ENCODE data around the gene SGCE. TPM values are rescaled to one million over a fixed set of nuclear protein-coding genes. Genes with fewer than 3 reads are reported as not detected.

The SGCE gene
- total and polyA plus RNA-seq, 9 of the 15 experiments (the other 6 are each of a cell fraction or from before 2014, with no cell fraction given), result 0.09 to 0.46 (median 0.28) TPM; not detected in 5

DNA sequence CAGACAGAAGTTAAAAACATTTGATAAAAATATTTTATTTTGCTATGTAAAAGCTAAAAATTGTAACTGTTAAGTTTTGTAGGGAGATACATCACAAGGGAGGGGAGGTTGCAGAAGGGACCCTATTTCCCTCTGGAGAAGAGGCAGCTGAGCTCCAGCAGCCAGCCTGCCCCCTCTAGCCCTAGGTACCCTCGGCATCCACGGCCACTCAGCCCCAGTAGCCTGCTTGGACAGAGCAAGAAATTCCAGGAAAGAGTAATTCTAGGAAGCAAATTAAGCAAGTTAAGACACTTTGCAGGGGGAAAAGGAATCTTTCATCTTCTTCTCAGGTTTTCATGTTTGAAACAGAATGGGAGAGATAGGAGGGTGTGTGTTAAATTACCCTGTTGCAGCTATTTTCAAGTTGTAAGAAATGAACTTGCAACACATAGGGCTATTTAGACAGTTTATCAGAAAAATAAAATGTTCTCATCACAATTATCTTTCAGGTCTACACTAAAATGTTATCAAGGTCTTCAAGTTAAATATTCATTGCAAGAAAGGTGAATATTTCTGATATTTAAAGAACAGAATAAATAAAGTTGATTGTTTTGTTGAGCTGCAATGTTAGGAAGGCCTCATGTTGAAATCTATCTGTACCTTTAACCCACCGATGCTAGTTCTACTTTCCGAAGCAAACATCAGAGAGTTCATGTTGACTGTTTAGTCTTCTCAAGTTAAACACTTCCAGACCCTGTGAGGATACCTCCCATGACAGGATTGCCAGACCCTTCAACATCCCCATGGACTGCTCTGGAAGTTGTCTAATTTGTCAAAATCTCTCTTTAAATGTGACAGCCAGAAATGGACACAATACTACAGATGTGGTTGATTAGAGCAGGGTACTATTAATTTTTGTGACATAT lies 5.5 kb downstream of the SGCE start:
- no peaks in the 10 kb centered on the region for H3K36me3 ChIP-seq (ENCODE audit: control insufficient read depth, insufficient read depth, low read length)
- in situ Hi-C loops (cut with MboI), result no loop called here
- H3K27ac ChIP-seq (ENCODE audit: extremely low read depth, low read depth, low read length), result no peak overlapping the region
- H3K9me3 ChIP-seq (replicated peaks; ENCODE audit: control insufficient read depth, insufficient read depth, low read depth, low read length), result no peaks in the 10 kb centered on the region
- no peak overlapping the region for H3K4me2 ChIP-seq (ENCODE audit: insufficient read depth, low read length)
- intact Hi-C loops (cut with micrococcal nuclease), result loop anchor here (10.0 kb wide), 1 partner anchor 206 kb away; no protein-coding TSS in a partner anchor
- no peak overlapping the region for H3K4me3 ChIP-seq
- H3K9ac ChIP-seq (ENCODE audit: insufficient read depth in 1 of 2, low read depth in 2 of 2, low read length in 2 of 2), result no peak overlapping the region
- ChIA-PET CTCF (ENCODE audit: low intra/inter-chr PET ratio) (no interaction called here), POLR2A (no interaction called here)
- no peak overlapping the region for H2AFZ ChIP-seq (ENCODE audit: low read depth, low read length)
- TF ChIP-seq RBBP5 (IDR thresholded peaks at IDR 0.05; ENCODE audit: borderline replicate concordance, insufficient read depth, low read length, poor library complexity, severe bottlenecking) (no peak), ZNF780A (CRISPR knock-in tag; IDR thresholded peaks at IDR 0.05) (no peak), TRIM24 (IDR thresholded peaks at IDR 0.05) (no peak)
- TF ChIP-seq, protein P1, sequence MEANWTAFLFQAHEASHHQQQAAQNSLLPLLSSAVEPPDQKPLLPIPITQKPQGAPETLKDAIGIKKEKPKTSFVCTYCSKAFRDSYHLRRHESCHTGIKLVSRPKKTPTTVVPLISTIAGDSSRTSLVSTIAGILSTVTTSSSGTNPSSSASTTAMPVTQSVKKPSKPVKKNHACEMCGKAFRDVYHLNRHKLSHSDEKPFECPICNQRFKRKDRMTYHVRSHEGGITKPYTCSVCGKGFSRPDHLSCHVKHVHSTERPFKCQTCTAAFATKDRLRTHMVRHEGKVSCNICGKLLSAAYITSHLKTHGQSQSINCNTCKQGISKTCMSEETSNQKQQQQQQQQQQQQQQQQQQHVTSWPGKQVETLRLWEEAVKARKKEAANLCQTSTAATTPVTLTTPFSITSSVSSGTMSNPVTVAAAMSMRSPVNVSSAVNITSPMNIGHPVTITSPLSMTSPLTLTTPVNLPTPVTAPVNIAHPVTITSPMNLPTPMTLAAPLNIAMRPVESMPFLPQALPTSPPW (CRISPR knock-in tag; IDR thresholded peaks at IDR 0.05), result no peak
- TF ChIP-seq, protein P2, sequence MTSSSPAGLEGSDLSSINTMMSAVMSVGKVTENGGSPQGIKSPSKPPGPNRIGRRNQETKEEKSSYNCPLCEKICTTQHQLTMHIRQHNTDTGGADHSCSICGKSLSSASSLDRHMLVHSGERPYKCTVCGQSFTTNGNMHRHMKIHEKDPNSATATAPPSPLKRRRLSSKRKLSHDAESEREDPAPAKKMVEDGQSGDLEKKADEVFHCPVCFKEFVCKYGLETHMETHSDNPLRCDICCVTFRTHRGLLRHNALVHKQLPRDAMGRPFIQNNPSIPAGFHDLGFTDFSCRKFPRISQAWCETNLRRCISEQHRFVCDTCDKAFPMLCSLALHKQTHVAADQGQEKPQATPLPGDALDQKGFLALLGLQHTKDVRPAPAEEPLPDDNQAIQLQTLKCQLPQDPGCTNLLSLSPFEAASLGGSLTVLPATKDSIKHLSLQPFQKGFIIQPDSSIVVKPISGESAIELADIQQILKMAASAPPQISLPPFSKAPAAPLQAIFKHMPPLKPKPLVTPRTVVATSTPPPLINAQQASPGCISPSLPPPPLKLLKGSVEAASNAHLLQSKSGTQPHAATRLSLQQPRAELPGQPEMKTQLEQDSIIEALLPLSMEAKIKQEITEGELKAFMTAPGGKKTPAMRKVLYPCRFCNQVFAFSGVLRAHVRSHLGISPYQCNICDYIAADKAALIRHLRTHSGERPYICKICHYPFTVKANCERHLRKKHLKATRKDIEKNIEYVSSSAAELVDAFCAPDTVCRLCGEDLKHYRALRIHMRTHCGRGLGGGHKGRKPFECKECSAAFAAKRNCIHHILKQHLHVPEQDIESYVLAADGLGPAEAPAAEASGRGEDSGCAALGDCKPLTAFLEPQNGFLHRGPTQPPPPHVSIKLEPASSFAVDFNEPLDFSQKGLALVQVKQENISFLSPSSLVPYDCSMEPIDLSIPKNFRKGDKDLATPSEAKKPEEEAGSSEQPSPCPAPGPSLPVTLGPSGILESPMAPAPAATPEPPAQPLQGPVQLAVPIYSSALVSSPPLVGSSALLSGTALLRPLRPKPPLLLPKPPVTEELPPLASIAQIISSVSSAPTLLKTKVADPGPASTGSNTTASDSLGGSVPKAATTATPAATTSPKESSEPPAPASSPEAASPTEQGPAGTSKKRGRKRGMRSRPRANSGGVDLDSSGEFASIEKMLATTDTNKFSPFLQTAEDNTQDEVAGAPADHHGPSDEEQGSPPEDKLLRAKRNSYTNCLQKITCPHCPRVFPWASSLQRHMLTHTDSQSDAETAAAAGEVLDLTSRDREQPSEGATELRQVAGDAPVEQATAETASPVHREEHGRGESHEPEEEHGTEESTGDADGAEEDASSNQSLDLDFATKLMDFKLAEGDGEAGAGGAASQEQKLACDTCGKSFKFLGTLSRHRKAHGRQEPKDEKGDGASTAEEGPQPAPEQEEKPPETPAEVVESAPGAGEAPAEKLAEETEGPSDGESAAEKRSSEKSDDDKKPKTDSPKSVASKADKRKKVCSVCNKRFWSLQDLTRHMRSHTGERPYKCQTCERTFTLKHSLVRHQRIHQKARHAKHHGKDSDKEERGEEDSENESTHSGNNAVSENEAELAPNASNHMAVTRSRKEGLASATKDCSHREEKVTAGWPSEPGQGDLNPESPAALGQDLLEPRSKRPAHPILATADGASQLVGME (CRISPR knock-in tag; IDR thresholded peaks at IDR 0.05), result no peak
- no peaks in the 10 kb centered on the region for H3K79me2 ChIP-seq (ENCODE audit: control insufficient read depth, insufficient read depth, low read length)
- H4K20me1 ChIP-seq (replicated peaks; ENCODE audit: control insufficient read depth, insufficient read depth, low read length), result no peaks in the 10 kb centered on the region
- H3K4me1 ChIP-seq (replicated peaks in 1 of 2; ENCODE audit: control insufficient read depth in 2 of 2, insufficient read depth in 2 of 2, low read length in 2 of 2), result peaks cover 0 to under 1% of the 10 kb centered on the region in 2 experiments; a peak in 1 of 5 replicates
- peaks cover 0 to 5% of the 10 kb centered on the region in 2 experiments; a peak in 1 of 5 replicates for H3K27me3 ChIP-seq (ENCODE audit: control insufficient read depth in 2 of 2, insufficient read depth in 2 of 2, low read length in 2 of 2)
- no peak for DNase-seq (ENCODE audit: extremely low read depth in 1 of 4, low spot score in 3 of 4)
- WGBS (ENCODE audit: insufficient coverage, low coverage, missing lambda C conversion rate), result 2% methylated on average over 4 of the region's 4 CpGs
- H3K9me1 ChIP-seq (ENCODE audit: control insufficient read depth, insufficient read depth, low read length), result no peaks in the 10 kb centered on the region
- ATAC-seq, result no peak
- BruUV-seq (replicated peaks), result no TSS peak
- FAIRE-seq, result no peak
